GM19328 (cell line): ENCODE data around the gene KIR3DL3.
"Not testable (repeated sequence)": the region's sequence is repeated elsewhere in the genome, so short reads cannot be mapped to it uniquely, and the experiment has no call there.

Experiments used
- ATAC-seq: cut with Tn5 transposase; IDR thresholded peaks from one replicate; pipeline ENCODE4 v1.9.1; 2021; ENCODE audit warnings: mild to moderate bottlenecking, moderate library complexity; ENCODE audit not compliant: unreplicated experiment

The KIR3DL3 gene

GRCh38 chr19:54729416-54730188 is 5.4 kb downstream of the KIR3DL3 start:
- no peak for ATAC-seq

DNA sequence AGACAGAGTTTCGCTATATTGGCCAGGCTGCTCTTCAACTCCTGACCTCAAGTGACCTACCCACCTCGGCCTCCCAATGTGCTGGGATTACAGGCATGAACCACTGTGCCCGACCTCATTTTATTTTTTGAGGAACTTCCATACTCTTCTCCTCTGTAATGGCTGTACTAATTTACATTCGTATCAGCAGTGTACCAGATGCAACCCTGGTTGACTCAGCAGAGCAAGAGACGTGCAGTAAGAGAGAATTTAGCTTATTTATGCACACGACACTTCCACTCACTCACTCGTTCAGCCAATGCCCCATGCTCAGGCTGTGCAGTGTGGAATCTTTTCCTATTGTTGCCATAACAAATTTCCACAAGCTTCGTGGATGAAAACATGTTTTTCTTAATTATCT is 6.9 kb downstream of the KIR3DL3 start:
- ATAC-seq = no peak

DNA sequence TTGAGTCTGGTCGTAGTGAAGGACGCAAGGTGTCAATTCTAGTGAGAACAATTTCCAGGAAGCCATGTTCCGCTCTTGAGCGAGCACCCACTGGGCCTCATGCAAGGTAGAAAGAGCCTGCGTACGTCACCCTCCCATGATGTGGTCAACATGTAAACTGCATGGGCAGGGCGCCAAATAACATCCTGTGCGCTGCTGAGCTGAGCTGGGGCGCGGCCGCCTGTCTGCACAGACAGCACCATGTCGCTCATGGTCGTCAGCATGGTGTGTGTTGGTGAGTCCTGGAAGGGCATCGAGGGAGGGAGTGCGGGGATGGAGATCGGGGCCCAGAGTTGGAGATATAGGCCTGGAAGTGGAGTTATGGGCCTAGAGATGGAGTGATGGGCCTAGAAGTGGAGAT is 14.1 kb downstream of the KIR3DL3 start, which contains the start of gene KIR2DL3:
Gene KIR2DL3 (plus strand): TSS at position 208 of the 400 bp plus-strand sequence. CDS start 33 bp downstream, at position 241.
- not testable (repeated sequence) for ATAC-seq

DNA sequence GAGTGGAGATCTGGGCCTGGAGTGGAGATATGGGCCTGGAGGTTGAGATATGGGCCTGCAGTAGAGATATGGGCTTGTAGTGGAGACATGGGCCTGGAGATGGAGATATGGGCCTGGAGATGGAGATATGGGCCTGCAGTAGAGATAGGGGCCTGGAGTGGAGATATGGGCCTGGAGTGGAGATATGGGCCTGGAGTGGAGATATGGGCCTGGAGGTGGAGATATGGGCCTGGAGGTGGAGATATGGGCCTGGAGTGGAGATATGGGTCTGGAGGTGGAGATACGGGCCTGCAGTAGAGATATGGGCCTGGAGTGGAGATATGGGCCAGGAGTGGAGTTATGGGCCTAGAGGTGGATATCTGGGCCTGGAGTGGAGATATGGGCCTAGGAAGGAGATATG is 14.5 kb downstream of the KIR3DL3 start:
- ATAC-seq = no peak

DNA sequence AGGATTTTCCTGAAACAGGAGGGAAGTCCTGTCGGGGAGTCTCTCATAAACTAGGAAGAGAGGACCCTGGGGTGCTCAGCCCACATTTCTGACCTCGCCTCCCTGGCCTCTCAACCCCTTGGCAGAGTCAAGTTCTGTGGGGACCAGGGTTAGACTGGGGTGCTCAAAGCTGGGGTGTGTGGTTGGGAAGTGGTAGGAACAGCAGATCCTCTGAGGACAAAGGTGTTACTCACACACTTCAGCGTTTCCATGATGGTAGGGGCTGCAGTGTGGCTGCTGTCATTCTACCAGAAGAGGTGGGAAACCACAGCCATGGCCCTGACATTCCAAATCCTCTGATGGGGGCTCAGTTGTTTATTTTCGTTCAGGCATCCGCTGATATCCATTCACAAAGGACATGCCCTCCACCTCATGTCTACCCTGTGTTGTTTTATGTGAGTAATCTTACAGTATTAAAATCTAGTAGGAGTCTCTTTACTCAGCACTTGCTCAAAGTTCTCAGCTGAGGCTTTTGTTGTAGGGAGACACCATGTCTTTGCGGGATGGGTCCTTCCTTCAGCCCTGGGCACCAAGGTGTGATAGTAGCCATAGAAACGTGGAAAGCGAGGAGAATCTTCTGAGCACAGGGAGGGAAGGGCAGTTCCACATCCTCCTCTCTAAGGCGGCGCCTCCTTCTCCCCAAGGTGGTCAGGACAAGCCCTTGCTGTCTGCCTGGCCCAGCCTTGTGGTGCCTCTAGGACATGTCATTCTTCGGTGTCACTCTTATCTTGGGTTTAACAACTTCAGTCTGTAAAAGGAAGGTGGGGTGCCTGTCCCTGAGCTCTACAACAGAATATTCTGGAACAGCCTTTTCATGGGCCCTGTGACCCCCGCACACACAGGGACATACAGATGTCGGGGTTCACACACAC is 15.6 kb downstream of the KIR3DL3 start:
- ATAC-seq = no peak

GRCh38 chr19:54741950-54742349 is 17.7 kb downstream of the KIR3DL3 start:
- not testable (repeated sequence) for ATAC-seq

- not testable (repeated sequence) for ATAC-seq
Observed at GRCh38 chr19:54744080-54744479, 19.8 kb downstream of the KIR3DL3 start.

DNA sequence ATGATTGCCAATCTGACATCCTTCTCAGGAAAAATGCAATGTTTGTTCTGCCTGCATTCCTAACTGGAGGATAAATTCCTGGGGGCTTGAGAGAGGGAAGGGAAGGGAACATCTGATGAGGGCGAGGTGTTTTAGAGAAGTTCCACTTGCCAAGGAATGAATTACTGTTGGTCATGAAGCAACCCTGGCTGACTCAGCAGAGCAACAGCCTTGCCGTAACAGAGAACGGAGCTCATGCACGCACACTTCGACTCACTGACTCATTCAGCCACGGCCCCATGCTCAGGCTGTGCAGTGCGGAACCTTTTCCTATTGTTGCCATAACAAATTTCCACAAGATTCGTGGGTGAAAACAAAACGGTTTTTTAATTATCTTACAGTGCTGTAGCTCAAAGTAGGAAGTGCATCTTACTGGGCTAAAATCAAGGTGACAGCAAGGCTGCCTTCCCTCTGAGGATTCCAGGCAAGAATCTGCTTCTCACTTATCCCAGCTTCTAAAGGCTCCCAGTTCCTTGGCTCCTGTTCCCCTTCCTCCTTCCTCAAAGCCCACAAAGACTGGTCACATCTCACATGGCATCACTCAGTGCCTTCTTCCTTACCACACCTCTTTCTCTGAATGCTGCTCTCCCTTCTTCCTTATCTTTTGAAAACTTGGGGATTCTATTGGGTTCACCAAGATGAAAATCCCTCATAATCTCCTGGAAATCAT is 23.5 kb downstream of the KIR3DL3 start:
- ATAC-seq = not testable (repeated sequence)

- not testable (repeated sequence) for ATAC-seq
Observed at GRCh38 chr19:54750276-54750675, 26.0 kb downstream of the KIR3DL3 start.

DNA sequence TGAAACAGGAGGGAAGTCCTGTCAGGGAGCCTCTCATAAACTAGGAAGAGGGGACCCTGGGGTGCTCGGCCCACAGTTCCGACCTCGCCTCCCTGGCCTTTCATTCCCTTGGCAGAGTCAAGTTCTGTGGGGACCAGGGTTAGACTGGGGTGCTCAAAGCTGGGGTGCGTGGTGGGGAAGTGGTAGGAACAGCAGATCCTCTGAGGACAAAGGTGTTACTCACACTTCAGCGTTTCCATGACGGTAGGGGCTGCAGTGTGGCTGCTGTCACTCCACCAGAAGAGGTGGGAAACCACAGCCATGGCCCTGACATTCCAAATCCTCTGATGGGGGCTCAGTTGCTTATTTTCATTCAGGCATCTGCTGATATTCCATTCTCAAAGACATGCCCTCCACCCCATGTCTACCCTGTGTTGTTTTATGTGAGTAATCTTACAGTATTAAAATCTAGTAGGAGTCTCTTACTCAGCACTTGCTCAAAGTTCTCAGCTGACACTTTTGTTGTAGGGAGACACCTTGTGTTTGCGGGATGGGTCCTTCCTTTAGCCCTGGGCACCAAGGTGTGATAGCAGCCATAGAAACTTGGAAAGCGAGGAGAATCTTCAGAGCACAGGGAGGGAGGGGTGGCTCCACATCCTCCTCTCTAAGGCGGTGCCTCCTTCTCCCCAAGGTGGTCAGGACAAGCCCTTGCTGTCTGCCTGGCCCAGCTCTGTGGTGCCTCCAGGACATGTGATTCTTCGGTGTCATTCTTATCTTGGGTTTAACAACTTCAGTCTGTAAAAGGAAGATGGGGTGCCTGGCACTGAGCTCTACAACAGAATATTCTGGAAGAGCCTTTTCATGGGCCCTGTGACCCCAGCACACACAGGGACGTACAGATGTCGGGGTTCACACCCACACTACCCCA is 32.2 kb downstream of the KIR3DL3 start:
- ATAC-seq = not testable (repeated sequence)

DNA sequence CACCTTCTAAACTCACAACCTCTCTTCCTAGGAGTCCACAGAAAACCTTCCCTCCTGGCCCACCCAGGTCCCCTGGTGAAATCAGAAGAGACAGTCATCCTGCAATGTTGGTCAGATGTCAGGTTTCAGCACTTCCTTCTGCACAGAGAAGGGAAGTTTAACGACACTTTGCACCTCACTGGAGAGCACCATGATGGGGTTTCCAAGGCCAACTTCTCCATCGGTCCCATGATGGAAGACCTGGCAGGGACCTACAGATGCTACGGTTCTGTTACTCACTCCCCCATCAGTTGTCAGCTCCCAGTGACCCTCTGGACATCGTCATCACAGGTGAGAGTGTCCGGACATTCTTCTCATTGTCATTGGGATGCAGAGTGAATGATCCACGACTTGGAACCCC is 34.3 kb downstream of the KIR3DL3 start:
- ATAC-seq = not testable (repeated sequence)

DNA sequence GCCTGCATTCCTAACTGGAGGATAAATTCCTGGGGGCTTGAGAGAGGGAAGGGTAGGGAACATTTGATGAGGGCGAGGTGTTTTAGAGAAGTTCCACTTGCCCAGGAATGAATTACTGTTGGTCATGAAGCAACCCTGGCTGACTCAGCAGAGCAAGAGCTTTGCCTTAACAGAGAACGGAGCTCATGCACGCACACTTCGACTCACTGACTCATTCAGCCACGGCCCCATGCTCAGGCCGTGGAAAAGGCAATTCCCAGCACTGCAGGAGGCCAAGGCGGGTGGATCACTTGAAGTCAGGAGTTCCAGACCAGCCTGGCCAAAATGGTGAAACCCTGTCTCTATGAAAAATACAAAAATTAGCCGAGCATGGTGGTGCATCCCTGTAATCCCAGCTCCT is 40.0 kb downstream of the KIR3DL3 start:
- ATAC-seq = not testable (repeated sequence)

DNA sequence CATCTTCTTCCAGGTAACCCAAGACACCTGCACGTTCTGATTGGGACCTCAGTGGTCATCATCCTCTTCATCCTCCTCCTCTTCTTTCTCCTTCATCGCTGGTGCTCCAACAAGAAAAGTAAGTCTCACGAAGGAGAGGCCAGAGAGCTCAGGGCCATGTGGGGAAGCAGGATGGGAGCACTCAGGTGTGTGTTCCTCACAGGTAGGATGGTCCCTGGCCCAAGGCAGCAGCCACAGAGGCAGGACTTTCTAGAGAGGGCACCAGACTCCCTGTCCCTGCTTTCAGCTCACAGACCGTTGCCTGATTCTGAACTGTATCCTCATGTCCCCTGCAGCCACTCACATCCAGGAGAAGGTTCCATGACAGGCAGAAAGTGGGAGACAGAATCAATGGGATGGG is 42.2 kb downstream of the KIR3DL3 start:
- ATAC-seq = not testable (repeated sequence)

GRCh38 chr19:54769646-54770045 is 45.4 kb downstream of the KIR3DL3 start, which contains the start of gene KIR2DL1:
Gene KIR2DL1, plus strand, starts transcription at chr19:54769793. Its CDS starts 58 bp downstream, at chr19:54769851.
- not testable (repeated sequence) for ATAC-seq

GRCh38 chr19:54770511-54770910 is 46.3 kb downstream of the KIR3DL3 start:
- not testable (repeated sequence) for ATAC-seq

DNA sequence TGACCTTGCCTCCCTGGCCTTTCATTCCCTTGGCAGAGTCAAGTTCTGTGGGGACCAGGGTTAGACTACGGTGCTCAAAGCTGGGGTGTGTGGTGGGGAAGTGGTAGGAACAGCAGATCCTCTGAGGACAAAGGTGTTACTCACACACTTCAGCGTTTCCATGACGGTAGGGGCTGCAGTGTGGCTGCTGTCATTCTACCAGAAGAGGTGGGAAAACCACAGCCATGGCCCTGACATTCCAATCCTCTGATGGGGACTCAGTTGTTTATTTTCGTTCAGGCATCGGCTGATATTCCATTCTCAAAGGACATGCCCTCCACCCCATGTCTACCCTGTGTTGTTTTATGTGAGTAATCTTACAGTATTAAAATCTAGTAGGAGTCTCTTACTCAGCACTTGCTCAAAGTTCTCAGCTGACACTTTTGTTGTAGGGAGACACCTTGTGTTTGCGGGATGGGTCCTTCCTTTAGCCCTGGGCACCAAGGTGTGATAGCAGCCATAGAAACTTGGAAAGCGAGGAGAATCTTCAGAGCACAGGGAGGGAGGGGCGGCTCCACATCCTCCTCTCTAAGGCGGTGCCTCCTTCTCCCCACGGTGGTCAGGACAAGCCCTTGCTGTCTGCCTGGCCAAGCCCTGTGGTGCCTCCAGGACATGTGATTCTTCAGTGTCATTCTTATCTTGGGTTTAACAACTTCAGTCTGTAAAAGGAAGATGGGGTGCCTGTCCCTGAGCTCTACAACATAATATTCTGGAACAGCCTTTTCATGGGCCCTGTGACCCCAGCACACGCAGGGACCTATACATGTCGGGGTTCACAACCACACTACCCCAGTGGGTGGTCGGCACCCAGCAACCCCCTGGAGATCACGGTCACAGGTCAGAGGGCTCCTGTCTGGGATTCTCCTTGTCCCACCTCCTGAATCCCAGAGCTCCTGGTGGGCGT is 47.0 kb downstream of the KIR3DL3 start:
- ATAC-seq = not testable (repeated sequence)

- ATAC-seq = not testable (repeated sequence)
Observed at GRCh38 chr19:54772666-54773065, 48.4 kb downstream of the KIR3DL3 start.

GRCh38 chr19:54775095-54775815 is 51.0 kb downstream of the KIR3DL3 start:
- not testable (repeated sequence) for ATAC-seq
